GM20000 (cell line): ENCODE measurements around the gene PCDHGC3.

ENCODE experiments used
- DNase-seq: peaks from one replicate; pipeline ENCODE4 v3.0.0; 2012; ENCODE audit warnings: low spot score
- CTCF ChIP-seq: IDR thresholded peaks from 2 replicates; pipeline ENCODE4 v1.5.1; 2012; ENCODE audit warnings: mild to moderate bottlenecking, control low read depth; ENCODE audit errors: extremely low read depth, missing control alignments

Gene PCDHGC3

GRCh38 chr5:141491323-141492167 lies 15.8 kb downstream of the PCDHGC3 start:
- peak; percentile 31 for DNase-seq
- TF ChIP-seq CTCF: no peak

DNA sequence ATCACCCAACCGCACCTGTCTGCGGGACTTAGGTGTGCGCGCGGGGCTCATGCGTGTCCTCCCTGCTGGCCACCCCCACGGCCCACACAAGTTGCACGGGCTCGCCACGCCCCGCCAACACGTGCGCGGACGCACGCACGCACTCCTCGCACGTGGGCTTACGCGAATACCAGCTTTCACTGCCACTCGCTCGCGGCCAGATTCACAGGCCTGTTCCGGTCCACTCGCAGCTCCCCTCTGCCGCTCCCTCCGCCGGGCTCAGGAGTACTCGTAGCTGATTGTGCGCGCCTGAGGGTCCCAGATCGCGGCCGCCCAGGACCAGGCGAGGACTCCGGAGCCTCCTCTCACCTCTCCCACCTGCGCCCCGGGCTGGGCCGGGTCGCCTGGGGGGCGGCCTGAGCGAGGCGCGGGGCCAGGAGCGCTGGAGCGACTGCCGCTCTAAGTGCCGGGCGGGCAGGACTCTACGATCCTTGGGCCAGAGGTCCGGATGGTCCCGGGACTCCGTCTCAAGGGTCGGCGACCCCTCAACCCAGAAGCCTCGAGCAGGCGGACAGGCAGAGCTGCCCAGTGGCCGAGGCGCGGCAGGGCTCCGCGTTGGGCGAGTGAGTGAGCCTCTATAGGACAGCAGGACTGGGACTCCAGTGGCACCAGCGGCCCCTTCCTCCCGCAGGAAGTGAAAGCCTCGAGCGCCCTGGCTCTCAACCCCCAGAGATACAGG lies 16.6 kb downstream of the PCDHGC3 start:
- peak; percentile 74 for DNase-seq
- no peak for TF ChIP-seq CTCF

DNA sequence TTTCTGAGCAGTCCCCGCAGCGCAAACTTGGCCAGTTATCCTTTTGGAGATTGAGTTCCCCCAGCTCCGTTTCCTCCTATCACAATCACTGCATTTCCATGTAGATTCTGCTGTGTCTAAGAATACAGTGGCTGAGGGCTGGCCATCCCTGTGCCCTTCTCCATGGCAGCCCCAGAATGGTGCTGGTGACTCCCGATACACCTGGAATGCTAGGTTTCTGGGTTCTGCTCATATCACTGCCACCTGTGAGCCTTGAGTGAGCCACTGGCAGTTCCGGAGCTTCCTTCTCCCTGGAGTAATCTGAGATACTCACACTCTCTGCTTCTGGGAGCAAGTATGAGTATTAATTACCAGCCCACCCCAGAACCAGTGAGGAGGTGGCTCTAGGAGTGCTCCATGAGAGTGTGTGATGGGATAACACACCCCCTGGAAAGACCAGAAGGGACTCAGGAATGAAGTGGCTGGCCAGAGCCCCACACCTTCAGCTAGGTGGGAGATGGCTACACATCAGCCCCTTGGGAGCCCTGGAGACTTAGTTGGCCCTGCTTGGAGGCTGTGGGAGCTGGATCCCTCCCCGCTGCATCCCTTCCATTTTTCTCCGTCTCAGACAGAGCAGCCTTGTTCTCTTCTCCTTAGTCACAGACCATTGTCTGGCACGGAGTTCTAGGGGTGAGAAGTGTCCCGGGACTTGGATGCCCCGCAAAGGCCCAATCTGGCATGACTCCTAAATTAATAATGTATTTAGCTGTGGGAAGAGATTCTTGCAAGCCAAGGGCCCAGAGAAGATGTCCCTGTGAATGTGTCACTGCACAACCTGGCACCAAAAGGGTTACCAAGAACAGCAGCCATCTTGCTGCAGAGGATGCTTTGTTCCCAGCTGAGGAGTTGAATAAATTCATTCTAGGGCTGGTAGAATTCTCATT lies 18.0 kb downstream of the PCDHGC3 start:
- no peak for DNase-seq

GRCh38 chr5:141494761-141495452 lies 19.1 kb downstream of the PCDHGC3 start:
- TF ChIP-seq CTCF: no peak

More for the DNA sequence above, 18.0 kb downstream of the PCDHGC3 start:
- TF ChIP-seq CTCF: no peak

GRCh38 chr5:141495453-141495811 lies 19.7 kb downstream of the PCDHGC3 start:
- TF ChIP-seq CTCF: no peak
- no peak for DNase-seq

More at GRCh38 chr5:141494761-141495452, 19.1 kb downstream of the PCDHGC3 start:
- DNase-seq: no peak

GRCh38 chr5:141496038-141496437 lies 20.3 kb downstream of the PCDHGC3 start:
- DNase-seq: no peak
- TF ChIP-seq CTCF: no peak
